HUES48 (cell line): ENCODE measurements around the gene HEXIM2.

Experiments used
- H3K27ac ChIP-seq: one replicate; pipeline ENCODE4 v1.7.0; 2013; ENCODE audit warnings: low read depth, low read length, inconsistent platforms
- H3K27me3 ChIP-seq: 2 replicates; pipeline ENCODE4 v1.6.1; 2013; ENCODE audit warnings: mild to moderate bottlenecking, low read length; ENCODE audit not compliant: control insufficient read depth, insufficient read depth
- H3K36me3 ChIP-seq: 2 replicates; pipeline ENCODE4 v1.6.1; 2013; ENCODE audit warnings: low read length; ENCODE audit not compliant: control insufficient read depth, insufficient read depth
- H3K4me1 ChIP-seq: 2 replicates; pipeline ENCODE4 v1.6.1; 2013; ENCODE audit warnings: mild to moderate bottlenecking, low read length; ENCODE audit not compliant: control insufficient read depth, insufficient read depth
- H3K4me3 ChIP-seq: 2 replicates; pipeline ENCODE4 v1.5.1; 2013; ENCODE audit warnings: mild to moderate bottlenecking, low read depth, low read length
- H3K9ac ChIP-seq: 2 replicates; pipeline ENCODE4 v1.6.1; 2013; ENCODE audit warnings: mild to moderate bottlenecking, low read depth, low read length, moderate library complexity
- H3K9me3 ChIP-seq: 2 replicates; pipeline ENCODE4 v1.6.1; 2013; ENCODE audit warnings: low read length; ENCODE audit not compliant: control insufficient read depth, insufficient read depth

Gene HEXIM2, protein sequence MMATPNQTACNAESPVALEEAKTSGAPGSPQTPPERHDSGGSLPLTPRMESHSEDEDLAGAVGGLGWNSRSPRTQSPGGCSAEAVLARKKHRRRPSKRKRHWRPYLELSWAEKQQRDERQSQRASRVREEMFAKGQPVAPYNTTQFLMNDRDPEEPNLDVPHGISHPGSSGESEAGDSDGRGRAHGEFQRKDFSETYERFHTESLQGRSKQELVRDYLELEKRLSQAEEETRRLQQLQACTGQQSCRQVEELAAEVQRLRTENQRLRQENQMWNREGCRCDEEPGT

GRCh38 chr17:45161288-45162024, at the start of gene HEXIM2:
HEXIM2 (plus strand) TSS chr17:45161875; CDS start chr17:45162794, 919 bp downstream.
- Histone ChIP-seq H3K27me3 (no peaks in the 10 kb centered on the region), H3K9me3 (no peaks in the 10 kb centered on the region), H3K4me1 (peaks cover 18% of the 10 kb centered on the region), H3K27ac (peak within 1 kb of the TSS; percentile 98), H3K4me3 (peak within 1 kb of the TSS; percentile 89), H3K9ac (peak within 1 kb of the TSS; percentile 98), H3K36me3 (peaks cover 8% of the 10 kb centered on the region; the same call in 1 of the 2 replicates)

DNA sequence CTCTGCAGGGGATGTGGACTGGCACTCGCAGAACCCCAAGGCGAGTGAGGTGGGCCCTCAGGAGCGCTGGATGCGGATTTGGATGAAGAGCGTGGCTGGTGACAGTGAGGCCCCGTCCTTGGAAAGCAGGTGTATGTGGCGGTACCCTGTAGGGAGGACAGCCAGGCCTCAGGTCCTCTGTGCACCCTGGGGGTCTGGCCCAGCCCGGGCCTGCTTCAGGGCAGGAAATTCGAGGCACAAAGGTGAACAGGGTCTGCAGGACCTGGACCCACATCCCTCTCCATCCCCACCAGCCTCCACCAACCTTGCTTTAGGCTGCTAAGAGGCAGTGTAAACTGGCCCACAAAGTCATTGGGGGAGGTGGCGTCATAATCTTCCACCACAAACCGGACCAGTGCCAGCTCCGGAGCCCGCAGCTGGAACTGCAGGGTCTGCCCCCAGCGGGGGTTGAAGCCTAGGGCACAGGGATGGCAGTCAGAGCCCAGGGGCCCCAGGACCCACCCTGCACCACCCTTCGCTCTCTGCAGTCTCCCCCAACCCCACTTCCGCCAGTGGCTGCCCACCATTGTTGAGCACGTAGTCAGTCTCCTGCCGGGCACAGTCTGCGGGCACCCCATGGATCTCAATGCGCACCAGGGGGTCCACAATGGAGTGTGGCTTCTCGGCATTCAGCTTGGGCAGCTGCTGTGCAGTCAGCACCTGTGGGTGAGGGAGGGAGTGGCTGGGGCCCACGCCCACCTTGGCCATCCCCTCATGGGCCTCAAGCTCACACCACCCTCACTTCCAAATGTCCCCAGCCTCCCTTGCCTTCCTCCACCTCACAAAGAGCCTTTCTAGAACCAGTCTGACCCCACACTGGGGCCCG, 48.9 kb upstream of the HEXIM2 start:
- Histone ChIP-seq H3K36me3 (peaks cover 15% of the 10 kb centered on the region), H3K9ac (no peak overlapping the region), H3K27ac (no peak overlapping the region), H3K27me3 (no peaks in the 10 kb centered on the region), H3K4me3 (no peak overlapping the region), H3K4me1 (no peaks in the 10 kb centered on the region), H3K9me3 (no peaks in the 10 kb centered on the region)

GRCh38 chr17:45113424-45113754, 48.3 kb upstream of the HEXIM2 start:
- no peaks in the 10 kb centered on the region for H3K4me1 ChIP-seq
- H3K27ac ChIP-seq: no peak overlapping the region
- no peak overlapping the region for H3K9ac ChIP-seq
- H3K4me3 ChIP-seq: no peak overlapping the region
- H3K36me3 ChIP-seq: peaks cover 9% of the 10 kb centered on the region
- no peaks in the 10 kb centered on the region for H3K9me3 ChIP-seq
- no peaks in the 10 kb centered on the region for H3K27me3 ChIP-seq

GRCh38 chr17:45114117-45114932, 47.4 kb upstream of the HEXIM2 start:
- Histone ChIP-seq H3K4me1 (no peaks in the 10 kb centered on the region), H3K36me3 (peaks cover under 1% of the 10 kb centered on the region; the same call in 1 of the 2 replicates), H3K4me3 (no peak overlapping the region), H3K27ac (no peak overlapping the region), H3K27me3 (no peaks in the 10 kb centered on the region), H3K9ac (no peak overlapping the region), H3K9me3 (no peaks in the 10 kb centered on the region)

GRCh38 chr17:45115015-45115625, 46.6 kb upstream of the HEXIM2 start:
- Histone ChIP-seq H3K9me3 (no peaks in the 10 kb centered on the region), H3K4me3 (no peak overlapping the region), H3K9ac (no peak overlapping the region), H3K4me1 (no peaks in the 10 kb centered on the region), H3K27me3 (no peaks in the 10 kb centered on the region), H3K27ac (no peak overlapping the region), H3K36me3 (no peaks in the 10 kb centered on the region)

DNA sequence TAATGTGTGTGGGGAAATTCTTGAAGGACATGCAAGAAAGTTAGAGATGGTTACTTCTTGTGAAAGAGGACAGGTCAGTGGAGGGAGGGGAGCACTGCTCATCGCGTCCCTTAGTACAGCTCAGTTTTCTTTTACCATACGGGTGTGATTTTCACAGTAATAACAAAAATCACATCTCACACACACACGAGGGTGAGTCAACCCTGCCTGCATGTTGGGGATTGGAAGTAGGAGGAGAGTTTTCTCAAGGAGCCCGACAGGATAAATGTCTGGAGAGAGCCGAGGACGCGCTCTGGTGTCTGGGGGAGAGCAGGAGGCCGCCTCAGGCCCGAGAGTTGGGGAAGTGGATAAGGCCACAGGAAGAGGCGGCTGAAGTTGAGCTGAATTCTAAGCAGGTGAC, 45.8 kb upstream of the HEXIM2 start:
- Histone ChIP-seq H3K27me3 (no peaks in the 10 kb centered on the region), H3K9ac (no peak overlapping the region), H3K27ac (no peak overlapping the region), H3K36me3 (no peaks in the 10 kb centered on the region), H3K4me1 (no peaks in the 10 kb centered on the region), H3K4me3 (no peak overlapping the region), H3K9me3 (no peaks in the 10 kb centered on the region)

GRCh38 chr17:45116434-45117016, 45.1 kb upstream of the HEXIM2 start:
- H3K9ac ChIP-seq: no peak overlapping the region
- H3K27me3 ChIP-seq: no peaks in the 10 kb centered on the region
- no peak overlapping the region for H3K4me3 ChIP-seq
- H3K36me3 ChIP-seq: no peaks in the 10 kb centered on the region
- no peaks in the 10 kb centered on the region for H3K9me3 ChIP-seq
- no peaks in the 10 kb centered on the region for H3K4me1 ChIP-seq
- no peak overlapping the region for H3K27ac ChIP-seq

DNA sequence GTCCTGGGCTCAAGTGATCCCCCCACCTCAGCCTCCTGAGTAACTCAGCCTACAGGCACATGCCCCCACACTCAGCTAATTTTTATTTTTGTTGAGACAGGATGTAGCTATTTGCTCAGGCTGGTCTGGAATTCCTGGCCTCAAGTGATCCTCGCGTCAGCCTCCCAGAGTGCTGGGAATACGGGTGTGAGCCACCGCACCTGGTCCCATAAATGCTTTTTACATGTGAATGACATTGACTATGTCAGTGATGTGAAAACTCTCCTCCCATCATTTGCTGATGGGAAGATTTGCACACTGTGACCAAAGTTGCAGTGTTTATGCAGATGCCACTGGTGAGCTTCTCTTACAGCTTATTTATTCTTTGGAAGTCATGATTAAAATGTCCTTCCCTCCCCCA, 44.3 kb upstream of the HEXIM2 start:
- H3K4me3 ChIP-seq: no peak overlapping the region
- H3K27me3 ChIP-seq: no peaks in the 10 kb centered on the region
- no peaks in the 10 kb centered on the region for H3K36me3 ChIP-seq
- H3K9me3 ChIP-seq: no peaks in the 10 kb centered on the region
- no peak overlapping the region for H3K27ac ChIP-seq
- no peaks in the 10 kb centered on the region for H3K4me1 ChIP-seq
- H3K9ac ChIP-seq: no peak overlapping the region

- Histone ChIP-seq H3K9me3 (no peaks in the 10 kb centered on the region), H3K27me3 (no peaks in the 10 kb centered on the region), H3K27ac (no peak overlapping the region), H3K9ac (no peak overlapping the region), H3K36me3 (no peaks in the 10 kb centered on the region), H3K4me1 (no peaks in the 10 kb centered on the region), H3K4me3 (no peak overlapping the region)
Measured at GRCh38 chr17:45117848-45118646, 43.6 kb upstream of the HEXIM2 start.
